Measurements from ENCODE around the gene MICA. TPM values are rescaled to one million over a fixed set of nuclear protein-coding genes. Genes with fewer than 3 reads are reported as not detected.

The MICA gene
- polyA plus RNA-seq, 3 donors, result 5.6 to 16.5 (median 6.9) TPM

- no peak overlapping the region for H3K27ac Mint-ChIP-seq
- no peaks in the 10 kb centered on the region for H3K36me3 Mint-ChIP-seq
- H3K9me3 ChIP-seq (replicated peaks in 1 of 2; ENCODE audit: control insufficient read depth in 1 of 2, insufficient read depth in 1 of 2, low read length in 2 of 2), result no peaks in the 10 kb centered on the region
- H3K27me3 ChIP-seq (ENCODE audit: control insufficient read depth in 2 of 2, insufficient read depth in 2 of 2, low read length in 2 of 2), result peaks cover 0 to 6% of the 10 kb centered on the region in 2 donors
- peaks cover 7 to 15% (median 12%) of the 10 kb centered on the region in 3 donors for H3K27me3 Mint-ChIP-seq (ENCODE audit: low read depth in 3 of 3)
- H2AFZ ChIP-seq (ENCODE audit: insufficient read depth, low read depth, low read length, poor library complexity, severe bottlenecking), result no peak overlapping the region
- H3K4me2 ChIP-seq (replicated peaks; ENCODE audit: extremely low read depth, low read length, poor library complexity, severe bottlenecking), result no peak overlapping the region
- no peak overlapping the region for H3K4me3 ChIP-seq (replicated peaks in 1 of 3; ENCODE audit: low read depth in 2 of 3, low read length in 3 of 3)
- WGBS (ENCODE audit: insufficient coverage), result 27% methylated on average over 3 of the region's 10 CpGs
- H4K20me1 ChIP-seq (ENCODE audit: insufficient read depth, low read length), result no peaks in the 10 kb centered on the region
- no peaks in the 10 kb centered on the region for H3K4me1 Mint-ChIP-seq
- H3K4me1 ChIP-seq (ENCODE audit: control insufficient read depth in 1 of 2, insufficient read depth in 2 of 2, low read length in 2 of 2), result no peaks in the 10 kb centered on the region
- H3K9ac ChIP-seq (ENCODE audit: insufficient read depth, low read length, poor library complexity, severe bottlenecking), result no peak overlapping the region
- intact Hi-C loops (cut with micrococcal nuclease), result no loop called here
- H3K36me3 ChIP-seq (replicated peaks in 1 of 2; ENCODE audit: control insufficient read depth in 1 of 2, insufficient read depth in 2 of 2, low read length in 2 of 2), result no peaks in the 10 kb centered on the region
- H3K27ac ChIP-seq (ENCODE audit: low read depth in 1 of 2, low read length in 2 of 2), result no peak overlapping the region
- H3K79me2 ChIP-seq (ENCODE audit: insufficient read depth, low read length), result no peaks in the 10 kb centered on the region
- DNase-seq, result no peak
- H3K4me3 Mint-ChIP-seq, result peak overlapping the region in 1 of 2 donors; percentile 3
- H3K9me3 Mint-ChIP-seq, result no peaks in the 10 kb centered on the region
- no peak for TF ChIP-seq CTCF (IDR thresholded peaks at IDR 0.05)
Observed at GRCh38 chr6:31379850-31380249, 23.5 kb upstream of the MICA start.

- no peak for TF ChIP-seq CTCF (IDR thresholded peaks at IDR 0.05)
- Histone ChIP-seq H3K9ac (ENCODE audit: insufficient read depth, low read length, poor library complexity, severe bottlenecking) (no peak overlapping the region), H3K4me3 (replicated peaks in 1 of 3; ENCODE audit: low read depth in 2 of 3, low read length in 3 of 3) (no peak overlapping the region), H3K27ac (ENCODE audit: low read depth in 1 of 2, low read length in 2 of 2) (no peak overlapping the region), H3K36me3 (replicated peaks in 1 of 2; ENCODE audit: control insufficient read depth in 1 of 2, insufficient read depth in 2 of 2, low read length in 2 of 2) (no peaks in the 10 kb centered on the region), H4K20me1 (ENCODE audit: insufficient read depth, low read length) (no peaks in the 10 kb centered on the region), H3K4me2 (replicated peaks; ENCODE audit: extremely low read depth, low read length, poor library complexity, severe bottlenecking) (no peak overlapping the region), H3K27me3 (ENCODE audit: control insufficient read depth in 2 of 2, insufficient read depth in 2 of 2, low read length in 2 of 2) (peaks cover 0 to 4% of the 10 kb centered on the region in 2 donors), H2AFZ (ENCODE audit: insufficient read depth, low read depth, low read length, poor library complexity, severe bottlenecking) (no peak overlapping the region), H3K9me3 (replicated peaks in 1 of 2; ENCODE audit: control insufficient read depth in 1 of 2, insufficient read depth in 1 of 2, low read length in 2 of 2) (no peaks in the 10 kb centered on the region), H3K79me2 (ENCODE audit: insufficient read depth, low read length) (no peaks in the 10 kb centered on the region), H3K4me1 (ENCODE audit: control insufficient read depth in 1 of 2, insufficient read depth in 2 of 2, low read length in 2 of 2) (no peaks in the 10 kb centered on the region)
- Mint-ChIP-seq H3K27me3 (ENCODE audit: low read depth in 3 of 3) (peaks cover 7 to 15% (median 12%) of the 10 kb centered on the region in 3 donors), H3K9me3 (no peaks in the 10 kb centered on the region), H3K4me1 (no peaks in the 10 kb centered on the region), H3K27ac (no peak overlapping the region), H3K4me3 (no peak overlapping the region), H3K36me3 (no peaks in the 10 kb centered on the region)
- 100% methylated on average over 1 of the region's 4 CpGs for WGBS (ENCODE audit: insufficient coverage)
- DNase-seq, result no peak
- intact Hi-C loops (cut with micrococcal nuclease), result no loop called here
Observed at GRCh38 chr6:31381666-31382065, 21.7 kb upstream of the MICA start.
